Ovary (tissue), 9 donors: ENCODE results near the gene OR8D4. TPM values are rescaled to one million over a fixed set of nuclear protein-coding genes. Genes with fewer than 3 reads are reported as not detected.

Experiments used
- DNase-seq, 5 donors: peaks; one replicate each; pipeline ENCODE4 v3.0.0-alpha.2; 2019 to 2020
- H3K27ac ChIP-seq, 2 donors: fragments of 200-600 bp; one replicate each; pipeline versions ENCODE4 v1.5.1 to v1.8.0; 2019 to 2022
- H3K27me3 ChIP-seq: fragments of 200-600 bp; one replicate; pipeline ENCODE4 v1.8.0; 2022
- H3K36me3 ChIP-seq: fragments of 200-600 bp; sonication (generic); one replicate; pipeline ENCODE4 v1.5.1; 2019
- H3K4me1 ChIP-seq: one replicate; pipeline ENCODE4 v1.8.1; 2013; ENCODE audit warnings: mild to moderate bottlenecking, moderate library complexity; ENCODE audit not compliant: insufficient read depth
- H3K4me3 ChIP-seq: fragments of 200-600 bp; sonication (generic); one replicate; pipeline ENCODE4 v1.5.1; 2017
- H3K9me3 ChIP-seq, 2 donors: fragments of 200-600 bp in 1 of 2; sonication (generic) in 1 of 2; one replicate each; pipeline versions ENCODE4 v1.5.1 to v1.8.1; 2013 to 2019; ENCODE audit warnings: mild to moderate bottlenecking in 1 of 2, moderate library complexity in 1 of 2
- EP300 ChIP-seq: sonication (generic); formaldehyde crosslinking; IDR thresholded peaks from one replicate; pipeline ENCODE4 v1.6.1; 2017; ENCODE audit warnings: antibody characterized with exemption
- POLR2A ChIP-seq: fragments of 450-650 bp; IDR thresholded peaks from one replicate; pipeline ENCODE4 v1.6.1; 2017; ENCODE audit warnings: antibody characterized with exemption, mild to moderate bottlenecking, moderate library complexity
- WGBS, 3 donors: extraction: QIAGEN DNeasy Blood & Tissue Kit in 1 of 3; methylation state at CpG; one replicate each; pipeline versions ENCODE4 v1.1.5 to v1.1.7; 2013 to 2017; 5-methylcytosine and 5-hydroxymethylcytosine counted together
- intact Hi-C, 4 donors: fragments of 100-400 bp; cut with DNase I; formaldehyde crosslinking; loops; one replicate each; pipeline versions ENCODE4 v1.11.0 to v1.15.1; 2022 to 2023
- polyA plus RNA-seq, 2 donors: library from polyadenylated mRNA; stranded (reverse); fragments of 200-250 nt in 1 of 2; fragments of 350-450 nt in 1 of 2; fragmentation: Illumina TruSeq in 1 of 2; extraction: RNeasy Lipid Tissue Mini Kit (QIAGEN cat#74804) in 1 of 2; gene quantifications; one replicate each; pipeline ENCODE4 v1.2.3, GENCODE V29; 2013 to 2014
- total RNA-seq, 7 donors: library from RNA; depleted of rRNA in 2 of 7; stranded (reverse); fragments of >200 nt in 2 of 7; fragmentation: NEBNext Ultra II Directional in 3 of 7; extraction: Animal tissue kit (Norgen Biotek cat#: 25700) in 3 of 7; gene quantifications; one replicate each; pipeline versions ENCODE4 v1.1.0 to v1.2.4, GENCODE V29; 2016 to 2023
- TF ChIP-seq, protein P1 (sequence below), 3 donors: fragments of 450-650 bp in 2 of 3; fragments of 200-600 bp in 1 of 3; IDR thresholded peaks; one replicate each; pipeline versions ENCODE4 v1.5.1 to v1.8.0; 2016 to 2022; ENCODE audit warnings: antibody characterized with exemption in 3 of 3, mild to moderate bottlenecking in 1 of 3
- donor health status: DM: no; HTN: no; CAD: no; lungs with moderate emphysema.
- donor health status: DM: no; HTN: no; CAD: no.
- donor health status: Bipolar disorder and iron deficiency.
- donor health status: DM: yes; HTN: yes; CAD: no.
- donor health status: DM: no; HTN: no; CAD: no.
- donor health status: DM: yes; HTN: yes; CAD: no.

OR8D4 gene
- total and polyA plus RNA-seq, 9 donors = 0.08 to 1.8 (median 0.24) TPM; not detected in 6

DNA sequence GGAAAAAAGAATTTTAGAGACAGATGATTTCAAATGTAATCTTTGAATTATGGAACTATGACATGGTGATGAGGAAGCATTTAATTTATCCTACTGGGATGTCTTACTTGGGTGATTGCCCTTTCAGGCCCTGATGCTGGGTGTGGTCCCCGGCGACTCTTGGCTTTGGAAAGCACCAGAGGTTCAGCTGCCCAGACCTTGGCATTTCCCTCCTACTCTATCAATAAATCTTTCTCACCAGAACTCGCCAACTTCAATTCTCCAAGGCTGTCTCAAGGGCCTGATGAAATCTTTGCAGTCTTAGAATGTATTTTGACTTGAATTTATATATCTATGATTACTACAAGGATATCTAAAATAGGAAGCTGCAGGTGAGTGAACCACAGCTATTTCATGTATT, 19.0 kb downstream of the OR8D4 start:
- Histone ChIP-seq H3K4me3 (no peak overlapping the region), H3K27ac (no peak overlapping the region), H3K36me3 (no peaks in the 10 kb centered on the region), H3K27me3 (no peaks in the 10 kb centered on the region), H3K9me3 (no peaks in the 10 kb centered on the region), H3K4me1 (no peaks in the 10 kb centered on the region)
- no peak for DNase-seq
- WGBS, 3 donors = 64 to 73% (median 67%) methylated on average over 3 of the region's 3 CpGs
- intact Hi-C loops = no loop called here
- TF ChIP-seq, protein P1, sequence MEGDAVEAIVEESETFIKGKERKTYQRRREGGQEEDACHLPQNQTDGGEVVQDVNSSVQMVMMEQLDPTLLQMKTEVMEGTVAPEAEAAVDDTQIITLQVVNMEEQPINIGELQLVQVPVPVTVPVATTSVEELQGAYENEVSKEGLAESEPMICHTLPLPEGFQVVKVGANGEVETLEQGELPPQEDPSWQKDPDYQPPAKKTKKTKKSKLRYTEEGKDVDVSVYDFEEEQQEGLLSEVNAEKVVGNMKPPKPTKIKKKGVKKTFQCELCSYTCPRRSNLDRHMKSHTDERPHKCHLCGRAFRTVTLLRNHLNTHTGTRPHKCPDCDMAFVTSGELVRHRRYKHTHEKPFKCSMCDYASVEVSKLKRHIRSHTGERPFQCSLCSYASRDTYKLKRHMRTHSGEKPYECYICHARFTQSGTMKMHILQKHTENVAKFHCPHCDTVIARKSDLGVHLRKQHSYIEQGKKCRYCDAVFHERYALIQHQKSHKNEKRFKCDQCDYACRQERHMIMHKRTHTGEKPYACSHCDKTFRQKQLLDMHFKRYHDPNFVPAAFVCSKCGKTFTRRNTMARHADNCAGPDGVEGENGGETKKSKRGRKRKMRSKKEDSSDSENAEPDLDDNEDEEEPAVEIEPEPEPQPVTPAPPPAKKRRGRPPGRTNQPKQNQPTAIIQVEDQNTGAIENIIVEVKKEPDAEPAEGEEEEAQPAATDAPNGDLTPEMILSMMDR (IDR thresholded peaks at IDR 0.05) = no peak
- TF ChIP-seq EP300 (no peak), POLR2A (no peak)

DNA sequence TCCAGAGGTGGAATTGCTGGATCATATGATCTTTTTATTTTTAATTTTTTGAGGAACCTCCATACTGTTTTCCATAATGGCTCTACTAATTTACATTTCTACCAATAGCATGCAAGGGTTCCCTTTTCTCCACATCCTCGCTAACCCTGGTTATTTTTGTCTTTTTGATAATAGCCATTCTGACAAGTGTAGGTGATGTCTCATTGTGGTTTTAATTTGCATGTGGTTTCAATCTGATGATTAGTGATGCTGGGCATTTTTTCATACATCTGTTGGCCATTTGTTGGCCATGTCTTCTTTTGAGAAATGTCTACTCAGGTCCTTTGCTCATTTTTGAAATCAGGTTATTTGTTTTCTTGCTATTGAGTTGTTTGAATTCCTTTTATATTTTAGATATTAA, 22.1 kb downstream of the OR8D4 start:
- no peak overlapping the region for H3K27ac ChIP-seq
- H3K4me3 ChIP-seq = no peak overlapping the region
- no peaks in the 10 kb centered on the region for H3K27me3 ChIP-seq
- no peaks in the 10 kb centered on the region for H3K36me3 ChIP-seq
- 73 to 89% (median 85%) methylated on average over 1 of the region's 1 CpG for WGBS, 3 donors
- intact Hi-C loops = no loop called here
- TF ChIP-seq POLR2A = no peak
- H3K9me3 ChIP-seq = no peaks in the 10 kb centered on the region
- DNase-seq = no peak
- H3K4me1 ChIP-seq = no peaks in the 10 kb centered on the region

DNA sequence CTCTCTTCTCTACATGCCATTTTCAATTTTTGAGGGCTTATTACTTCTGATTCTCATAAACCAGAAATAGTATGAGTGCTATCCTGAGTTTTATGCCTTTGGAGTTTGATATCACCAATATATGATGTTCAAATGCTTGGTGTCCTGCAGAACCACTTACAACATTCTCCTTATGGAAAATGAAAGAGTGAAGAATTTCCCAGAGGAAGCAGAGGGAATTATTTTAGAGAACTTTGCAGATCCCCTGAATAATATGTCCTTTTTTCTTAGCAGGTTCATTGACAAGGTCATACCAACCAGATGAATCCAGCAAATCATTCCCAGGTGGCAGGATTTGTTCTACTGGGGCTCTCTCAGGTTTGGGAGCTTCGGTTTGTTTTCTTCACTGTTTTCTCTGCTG, 37.4 kb downstream of the OR8D4 start, which contains the start of gene OR4D5:
OR4D5 (plus strand) TSS at position 301 of the 400 bp plus-strand sequence; CDS start at position 301, 0 bp downstream.
- Histone ChIP-seq H3K36me3 (no peaks in the 10 kb centered on the region), H3K27me3 (no peaks in the 10 kb centered on the region), H3K9me3 (no peaks in the 10 kb centered on the region), H3K4me3 (no peak within 1 kb of the TSS), H3K27ac (no peak within 1 kb of the TSS), H3K4me1 (no peaks in the 10 kb centered on the region)
- intact Hi-C loops = no loop called here
- no peak for TF ChIP-seq POLR2A
- TF ChIP-seq, protein P1 (IDR thresholded peaks at IDR 0.05) = no peak
- no peak for TF ChIP-seq EP300
- no peak for DNase-seq
- 71 to 81% (median 73%) methylated on average over 1 of the region's 1 CpG for WGBS, 3 donors

DNA sequence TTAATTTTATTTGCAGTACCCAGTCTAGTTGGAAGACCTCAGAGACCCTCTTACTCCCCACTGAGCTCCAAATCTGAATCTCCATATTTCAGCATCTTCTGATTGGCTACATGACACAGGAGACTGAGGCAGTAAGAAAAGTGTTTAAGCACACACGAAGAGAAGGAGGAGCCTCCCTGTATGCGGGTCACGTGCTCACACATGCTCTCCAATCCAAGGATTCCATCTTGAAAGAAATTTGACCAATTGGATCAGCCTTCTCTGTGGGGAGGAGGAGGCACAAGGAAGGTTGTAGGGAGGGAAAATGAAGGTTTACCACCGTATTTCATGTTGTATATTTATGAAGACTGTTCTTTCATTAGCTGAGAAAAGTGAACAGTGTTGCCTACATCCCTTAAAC, 40.4 kb downstream of the OR8D4 start:
- no peaks in the 10 kb centered on the region for H3K36me3 ChIP-seq
- no peaks in the 10 kb centered on the region for H3K27me3 ChIP-seq
- TF ChIP-seq, protein P1 (IDR thresholded peaks at IDR 0.05) = no peak
- no peak for TF ChIP-seq EP300
- no peak for TF ChIP-seq POLR2A
- intact Hi-C loops = no loop called here
- H3K4me3 ChIP-seq = no peak overlapping the region
- H3K4me1 ChIP-seq = no peaks in the 10 kb centered on the region
- H3K27ac ChIP-seq = no peak overlapping the region
- DNase-seq = no peak
- WGBS, 3 donors = 85 to 88% (median 88%) methylated on average over 4 of the region's 4 CpGs
- H3K9me3 ChIP-seq = no peaks in the 10 kb centered on the region

DNA sequence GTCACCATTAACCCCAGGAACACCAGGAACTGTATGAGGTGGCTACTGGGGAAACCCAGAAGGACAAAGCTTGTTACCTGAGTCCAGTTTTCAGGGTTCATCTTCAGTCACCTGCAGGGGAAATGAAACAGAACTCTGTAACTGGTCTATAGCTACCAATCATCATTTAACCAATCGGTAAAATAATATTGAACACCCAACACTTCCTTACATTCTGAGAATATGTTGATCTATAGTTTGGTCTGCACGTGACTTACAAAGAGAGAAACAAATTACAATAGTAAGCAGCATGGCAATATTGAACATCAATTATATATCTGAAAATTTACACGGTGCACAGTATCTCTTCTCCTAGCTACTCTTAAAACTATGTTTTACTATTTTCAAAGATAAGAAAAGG, 41.8 kb downstream of the OR8D4 start, which contains the start of gene OR6T1:
OR6T1 (minus strand) TSS at position 101 of the 400 bp plus-strand sequence; CDS start at position 101, 0 bp downstream.
- no peak within 1 kb of the TSS for H3K27ac ChIP-seq
- 83 to 93% (median 84%) methylated on average over 3 of the region's 3 CpGs for WGBS, 3 donors
- TF ChIP-seq EP300 = no peak
- TF ChIP-seq, protein P1 (IDR thresholded peaks at IDR 0.05) = no peak
- TF ChIP-seq POLR2A = no peak
- H3K9me3 ChIP-seq = no peaks in the 10 kb centered on the region
- intact Hi-C loops = no loop called here
- no peaks in the 10 kb centered on the region for H3K4me1 ChIP-seq
- no peak within 1 kb of the TSS for H3K4me3 ChIP-seq
- DNase-seq = no peak
- no peaks in the 10 kb centered on the region for H3K27me3 ChIP-seq
- no peaks in the 10 kb centered on the region for H3K36me3 ChIP-seq
